22Rv1 (cell line): ENCODE results near the gene OR51B6.

ENCODE experiments used
- CTCF ChIP-seq: fragments of 450-650 bp; IDR thresholded peaks from 2 replicates; pipeline ENCODE4 v1.5.1; 2017; ENCODE audit warnings: mild to moderate bottlenecking
- ZFX ChIP-seq: fragments of 450-650 bp; IDR thresholded peaks from 2 replicates; pipeline ENCODE4 v1.6.1; 2017; ENCODE audit warnings: antibody characterized with exemption, borderline replicate concordance

GRCh38 chr11:5368502-5369043 is 17.3 kb downstream of the OR51B6 start:
- TF ChIP-seq CTCF, result no peak
- no peak for TF ChIP-seq ZFX
